Peyer's patch (tissue), 4 donors: Measurements from ENCODE around the gene SIKE1.

Experiments
- CTCF ChIP-seq, 6 experiments: fragments of 450-650 bp in 4 of 6; fragments of 200-600 bp in 2 of 6; sonication (generic) in 1 of 6; IDR thresholded peaks; one replicate each; pipeline ENCODE4 v1.5.1; 2017 to 2019; ENCODE audit warnings: antibody characterized with exemption in 6 of 6, mild to moderate bottlenecking in 3 of 6, moderate library complexity in 1 of 6
- POLR2A ChIP-seq, 2 donors: fragments of 450-650 bp; IDR thresholded peaks; one replicate each; pipeline ENCODE4 v1.5.1; 2017; ENCODE audit warnings: antibody characterized with exemption in 2 of 2, mild to moderate bottlenecking in 2 of 2, moderate library complexity in 2 of 2

GRCh38 chr1:114720492-114720891 lies 60.0 kb downstream of the SIKE1 start:
- TF ChIP-seq CTCF (IDR thresholded peaks at IDR 0.05) (no peak), POLR2A (IDR thresholded peaks at IDR 0.05) (no peak)
